T-helper 2 cell treated with Interferon-gamma antibody and Interleukin-4, amounts not matched to agents 5 μg/mL and 100 μg/mL, for 36 hours (primary cell): ENCODE data around the gene NDEL1.

ENCODE experiments used
- DNase-seq: peaks from one replicate; pipeline ENCODE4 v3.0.0; 2021; ENCODE audit warnings: low spot score
- H3K27ac Mint-ChIP-seq: one replicate; pipeline ENCODE4 v1.8.0; 2021; ENCODE audit warnings: mild to moderate bottlenecking, mixed read lengths
- H3K27me3 Mint-ChIP-seq: one replicate; pipeline ENCODE4 v1.8.0; 2021; ENCODE audit warnings: low read depth, mixed read lengths
- H3K36me3 Mint-ChIP-seq: one replicate; pipeline ENCODE4 v1.8.0; 2021; ENCODE audit warnings: low read depth, mixed read lengths
- H3K4me1 Mint-ChIP-seq: one replicate; pipeline ENCODE4 v1.8.0; 2021; ENCODE audit warnings: low read depth, mixed read lengths
- H3K4me3 Mint-ChIP-seq: one replicate; pipeline ENCODE4 v1.8.0; 2022; ENCODE audit warnings: mild to moderate bottlenecking, moderate library complexity, mixed read lengths
- H3K9me3 Mint-ChIP-seq: one replicate; pipeline ENCODE4 v1.8.0; 2021; ENCODE audit warnings: mixed read lengths

Gene NDEL1

DNA sequence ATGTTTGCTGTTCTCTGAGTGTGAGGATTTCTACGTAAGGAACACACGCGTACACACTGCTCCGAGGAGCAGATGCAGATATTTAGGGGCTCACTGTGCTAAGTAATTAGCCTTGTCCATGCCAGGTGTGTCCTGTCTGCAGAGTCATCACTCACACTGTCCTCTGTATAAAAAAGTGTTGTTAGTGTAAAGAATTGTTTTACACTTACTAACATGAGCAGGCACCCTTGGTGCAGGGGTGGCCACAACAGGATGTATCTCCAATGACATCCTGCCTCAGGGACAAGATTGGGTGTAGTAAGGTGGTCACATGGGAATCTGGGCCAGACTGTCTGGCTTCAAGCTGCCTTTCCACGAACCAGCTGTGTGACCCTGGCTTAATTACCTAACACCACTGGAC, 63.9 kb downstream of the NDEL1 start:
- no peak for DNase-seq
- Mint-ChIP-seq H3K4me1 (no peaks in the 10 kb centered on the region), H3K27me3 (no peaks in the 10 kb centered on the region), H3K4me3 (no peak overlapping the region), H3K36me3 (no peaks in the 10 kb centered on the region), H3K27ac (no peak overlapping the region), H3K9me3 (no peaks in the 10 kb centered on the region)

DNA sequence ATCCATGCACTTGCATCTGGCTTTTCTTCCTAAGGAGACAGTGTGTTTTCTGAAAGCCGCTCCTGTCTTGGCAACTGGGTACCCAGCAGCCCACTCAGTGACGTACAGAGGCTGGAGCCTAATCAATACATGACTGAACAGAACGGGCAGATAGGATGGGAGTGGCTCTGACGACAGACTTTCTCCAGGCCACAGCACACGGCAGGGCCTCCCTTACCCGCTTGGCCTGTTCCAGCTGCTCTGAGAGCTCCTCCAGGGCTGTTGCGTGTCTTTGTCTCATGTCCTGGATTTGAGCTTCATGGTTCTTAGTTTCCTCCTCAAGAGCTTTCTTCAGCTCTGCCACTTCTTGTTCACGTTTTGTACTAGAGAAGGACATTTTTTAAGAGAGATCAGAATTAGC, 64.9 kb downstream of the NDEL1 start:
- Mint-ChIP-seq H3K27ac (no peak overlapping the region), H3K4me1 (no peaks in the 10 kb centered on the region), H3K9me3 (no peaks in the 10 kb centered on the region), H3K4me3 (no peak overlapping the region), H3K36me3 (no peaks in the 10 kb centered on the region), H3K27me3 (no peaks in the 10 kb centered on the region)
- DNase-seq: no peak

DNA sequence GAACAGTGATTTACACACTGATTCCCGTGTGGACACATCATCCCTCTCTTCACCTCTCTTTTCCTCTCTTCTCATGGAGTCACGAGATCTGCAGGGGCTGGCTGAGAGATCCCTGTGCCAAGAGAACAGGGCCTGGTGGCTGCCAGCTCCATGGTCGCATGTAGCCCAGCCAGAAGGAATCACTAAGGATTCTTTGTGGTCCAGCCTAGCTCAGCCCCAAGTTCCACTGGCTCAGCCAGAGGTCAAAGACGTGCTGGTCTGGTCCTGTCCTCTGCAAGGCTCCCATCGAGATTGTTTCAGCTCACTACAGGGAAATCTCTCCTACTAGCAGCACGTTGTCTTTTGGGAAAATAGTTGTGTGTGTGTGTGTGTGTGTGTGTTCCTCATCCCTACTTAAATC, 66.4 kb downstream of the NDEL1 start:
- no peaks in the 10 kb centered on the region for H3K4me1 Mint-ChIP-seq
- H3K27ac Mint-ChIP-seq: no peak overlapping the region
- H3K27me3 Mint-ChIP-seq: no peaks in the 10 kb centered on the region
- no peaks in the 10 kb centered on the region for H3K36me3 Mint-ChIP-seq
- no peak for DNase-seq
- H3K4me3 Mint-ChIP-seq: no peak overlapping the region
- no peaks in the 10 kb centered on the region for H3K9me3 Mint-ChIP-seq

DNA sequence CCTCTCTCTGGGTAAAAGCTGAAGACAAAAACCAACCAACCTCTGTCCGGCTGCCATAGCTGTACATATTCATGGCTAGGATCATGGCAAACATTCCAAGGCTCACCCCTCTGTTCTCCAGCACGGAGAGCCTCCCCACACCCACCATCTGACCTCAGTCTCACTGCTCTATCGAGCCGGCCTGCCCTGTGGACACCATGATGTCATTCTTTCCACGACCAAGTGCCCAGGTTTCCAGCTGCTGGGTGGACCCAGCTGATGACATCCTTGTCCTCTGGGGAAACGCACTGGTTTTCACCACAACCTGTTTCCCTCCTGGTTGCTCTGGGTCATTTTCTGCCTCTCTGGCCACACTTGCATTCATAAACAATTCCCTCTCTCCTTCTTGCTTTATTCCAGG, 67.7 kb downstream of the NDEL1 start:
- DNase-seq: no peak
- Mint-ChIP-seq H3K4me1 (no peaks in the 10 kb centered on the region), H3K9me3 (no peaks in the 10 kb centered on the region), H3K27me3 (no peaks in the 10 kb centered on the region), H3K27ac (no peak overlapping the region), H3K4me3 (no peak overlapping the region), H3K36me3 (no peaks in the 10 kb centered on the region)

DNA sequence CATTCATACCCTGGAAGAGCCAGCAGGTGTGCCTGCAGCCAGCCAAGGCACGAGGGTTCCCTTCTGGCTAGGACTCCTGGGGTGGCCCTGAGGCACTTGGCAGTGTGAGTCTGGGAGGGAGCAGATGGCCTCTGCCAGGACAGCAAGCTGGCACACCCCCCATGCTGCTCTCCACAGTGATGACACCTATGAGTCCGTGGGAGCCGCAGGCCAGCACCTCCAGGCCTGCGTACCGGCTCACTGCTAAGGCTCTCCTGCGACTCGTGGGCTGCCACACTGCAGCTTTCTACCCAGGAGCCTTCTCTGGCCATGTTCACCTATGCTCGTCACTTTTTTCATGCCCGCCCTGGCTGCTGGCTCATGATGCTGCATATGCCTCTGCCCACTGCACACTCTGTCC, 68.1 kb downstream of the NDEL1 start:
- Mint-ChIP-seq H3K36me3 (no peaks in the 10 kb centered on the region), H3K4me3 (no peak overlapping the region), H3K27ac (no peak overlapping the region), H3K4me1 (no peaks in the 10 kb centered on the region), H3K27me3 (no peaks in the 10 kb centered on the region), H3K9me3 (no peaks in the 10 kb centered on the region)
- no peak for DNase-seq

DNA sequence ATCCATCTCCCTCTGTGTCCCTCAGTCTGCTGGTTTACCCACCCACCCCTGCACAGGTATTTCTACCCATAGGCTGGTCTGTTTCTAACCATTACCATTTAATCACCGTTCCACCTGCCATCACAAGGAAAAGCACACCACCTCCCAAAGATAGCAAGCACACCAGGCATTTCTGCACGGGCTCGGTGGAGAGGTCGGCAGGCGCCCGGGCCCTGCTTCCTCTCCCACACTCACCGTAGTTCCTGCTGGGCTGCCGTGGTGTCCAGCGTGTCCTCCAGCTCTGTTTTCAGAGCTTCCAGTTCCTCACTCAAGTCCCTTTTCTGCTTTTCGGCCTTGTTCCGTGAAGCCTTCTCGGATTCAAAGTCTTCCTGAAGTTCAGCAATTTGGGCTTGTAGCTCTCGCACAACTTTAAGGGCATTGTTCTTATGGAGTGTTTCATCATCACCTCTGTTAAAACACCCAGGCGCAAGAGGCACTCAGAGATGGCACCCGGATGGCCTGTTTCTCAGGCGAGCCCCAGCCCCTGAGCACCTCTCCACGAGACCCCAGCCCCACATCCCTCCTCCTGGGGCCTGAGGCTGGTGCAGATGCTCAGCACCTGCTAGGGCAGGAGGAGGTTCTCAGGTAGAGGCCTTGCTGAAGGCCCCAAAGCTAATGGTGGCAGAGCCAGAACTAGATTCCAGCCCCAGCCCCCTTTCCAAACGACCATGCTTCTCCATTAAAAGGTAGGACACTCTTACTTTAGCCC, 69.0 kb downstream of the NDEL1 start:
- DNase-seq: no peak
- no peaks in the 10 kb centered on the region for H3K4me1 Mint-ChIP-seq
- H3K9me3 Mint-ChIP-seq: no peaks in the 10 kb centered on the region
- H3K36me3 Mint-ChIP-seq: no peaks in the 10 kb centered on the region
- no peak overlapping the region for H3K27ac Mint-ChIP-seq
- no peak overlapping the region for H3K4me3 Mint-ChIP-seq
- H3K27me3 Mint-ChIP-seq: no peaks in the 10 kb centered on the region

DNA sequence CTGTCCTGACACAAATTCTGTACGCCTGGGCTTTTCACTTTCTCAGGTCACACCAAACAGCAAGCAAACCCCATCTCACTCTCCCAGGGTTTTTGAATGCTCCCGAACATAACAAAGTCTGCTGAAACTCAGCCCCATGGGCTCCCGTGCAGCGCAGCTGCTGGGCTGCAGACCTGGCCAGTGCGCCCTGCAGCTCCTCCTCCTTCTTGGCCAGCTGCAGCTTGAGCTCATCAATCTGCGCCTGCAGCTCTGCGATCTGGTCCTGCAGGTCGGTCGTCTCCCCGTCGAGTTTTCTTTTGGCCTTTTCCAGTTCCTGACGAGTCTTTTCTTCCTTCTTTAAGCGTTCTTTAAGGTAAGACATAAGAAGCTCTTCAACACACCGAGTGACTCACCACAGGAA, 70.5 kb downstream of the NDEL1 start:
- Mint-ChIP-seq H3K4me3 (no peak overlapping the region), H3K36me3 (no peaks in the 10 kb centered on the region), H3K9me3 (no peaks in the 10 kb centered on the region), H3K27me3 (no peaks in the 10 kb centered on the region), H3K4me1 (no peaks in the 10 kb centered on the region), H3K27ac (no peak overlapping the region)
- DNase-seq: no peak

DNA sequence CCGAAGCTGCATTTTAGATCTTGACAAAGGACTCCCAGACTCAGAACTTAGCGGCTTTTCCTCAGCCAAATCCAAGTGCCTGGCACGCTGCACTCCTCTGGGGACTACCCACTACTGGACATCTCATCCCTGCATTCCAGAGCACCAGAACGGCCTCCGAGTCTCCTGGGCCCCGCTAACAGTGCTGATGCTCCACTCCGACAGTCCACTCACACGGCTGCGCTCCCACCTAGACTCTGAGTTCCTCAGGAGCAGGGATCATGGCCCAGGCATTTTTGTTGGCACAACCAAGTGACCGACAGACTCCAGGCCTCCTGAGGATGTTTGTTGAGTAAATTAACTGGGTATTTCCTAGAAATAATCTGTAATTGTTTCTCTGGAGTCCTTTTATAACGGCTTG, 79.1 kb downstream of the NDEL1 start:
- no peak overlapping the region for H3K27ac Mint-ChIP-seq
- no peaks in the 10 kb centered on the region for H3K27me3 Mint-ChIP-seq

More for the DNA sequence above, 79.1 kb downstream of the NDEL1 start:
- peaks cover 2% of the 10 kb centered on the region for H3K36me3 Mint-ChIP-seq
- no peaks in the 10 kb centered on the region for H3K9me3 Mint-ChIP-seq
- H3K4me1 Mint-ChIP-seq: no peaks in the 10 kb centered on the region
- H3K4me3 Mint-ChIP-seq: no peak overlapping the region
- DNase-seq: no peak
